Calu3 (cell line): ENCODE results near the gene LIN7A. TPM values are rescaled to one million over a fixed set of nuclear protein-coding genes. Genes with fewer than 3 reads are reported as not detected.
"Not testable (repeated sequence)": the region's sequence is repeated elsewhere in the genome, so short reads cannot be mapped to it uniquely, and the experiment has no call there.

Source experiments
- BruUV-seq: library from RNA; stranded (reverse); fragments of 400-500 nt; replicated peaks from 2 replicates; lab custom pipeline; 2021; lab: Mats Ljungman, UMichigan
- CTCF ChIA-PET: fragments of 300-600 bp; sonication (Branson Sonifier 250); formaldehyde crosslinking; loops from one replicate; lab custom pipeline; 2022; ENCODE audit warnings: antibody characterized with exemption; lab: Charles Lee
- DNase-seq: peaks from one replicate; pipeline ENCODE4 v3.0.0; 2022
- H3K27ac Mint-ChIP-seq: one replicate; pipeline ENCODE4 v1.8.0; 2022; ENCODE audit warnings: mixed read lengths; ENCODE audit not compliant: unreplicated experiment
- H3K27me3 Mint-ChIP-seq: one replicate; pipeline ENCODE4 v1.8.0; 2022; ENCODE audit warnings: mixed read lengths; ENCODE audit not compliant: unreplicated experiment
- H3K36me3 Mint-ChIP-seq: one replicate; pipeline ENCODE4 v1.8.0; 2022; ENCODE audit warnings: mild to moderate bottlenecking, moderate library complexity, mixed read lengths; ENCODE audit not compliant: insufficient read depth, unreplicated experiment
- H3K4me1 Mint-ChIP-seq: one replicate; pipeline ENCODE4 v1.8.0; 2022; ENCODE audit warnings: mild to moderate bottlenecking, low read depth, mixed read lengths; ENCODE audit not compliant: unreplicated experiment
- H3K4me3 Mint-ChIP-seq: one replicate; pipeline ENCODE4 v1.8.0; 2022; ENCODE audit warnings: mild to moderate bottlenecking, low read depth, moderate library complexity, mixed read lengths; ENCODE audit not compliant: unreplicated experiment
- H3K9me3 Mint-ChIP-seq: one replicate; pipeline ENCODE4 v1.8.0; 2022; ENCODE audit warnings: low read depth, mixed read lengths; ENCODE audit not compliant: unreplicated experiment
- intact Hi-C: fragments of 100-400 bp; cut with micrococcal nuclease; formaldehyde crosslinking; loops from one replicate; pipeline ENCODE4 v1.10.0; 2022; ENCODE audit not compliant: unreplicated experiment
- total RNA-seq: library from RNA; stranded (reverse); gene quantifications from 2 replicates; pipeline ENCODE4 v1.2.3, GENCODE V29; 2022
- TF ChIP-seq, protein P1 (sequence below): fragments of 200-600 bp; IDR thresholded peaks from one replicate; pipeline ENCODE4 v1.8.0; 2022; ENCODE audit warnings: antibody characterized with exemption; ENCODE audit not compliant: unreplicated experiment

LIN7A gene
- total RNA-seq, 1 experiment from 2014 or later = 0.73 TPM

GRCh38 chr12:80881106-80881505, 56.6 kb downstream of the LIN7A start:
- H3K9me3 Mint-ChIP-seq = peaks cover 3% of the 10 kb centered on the region
- no TSS peak for BruUV-seq
- no peaks in the 10 kb centered on the region for H3K4me1 Mint-ChIP-seq
- CTCF ChIA-PET = no interaction called here
- no peak for DNase-seq
- H3K36me3 Mint-ChIP-seq = no peaks in the 10 kb centered on the region
- intact Hi-C loops = no loop called here
- H3K27me3 Mint-ChIP-seq = no peaks in the 10 kb centered on the region
- TF ChIP-seq, protein P1, sequence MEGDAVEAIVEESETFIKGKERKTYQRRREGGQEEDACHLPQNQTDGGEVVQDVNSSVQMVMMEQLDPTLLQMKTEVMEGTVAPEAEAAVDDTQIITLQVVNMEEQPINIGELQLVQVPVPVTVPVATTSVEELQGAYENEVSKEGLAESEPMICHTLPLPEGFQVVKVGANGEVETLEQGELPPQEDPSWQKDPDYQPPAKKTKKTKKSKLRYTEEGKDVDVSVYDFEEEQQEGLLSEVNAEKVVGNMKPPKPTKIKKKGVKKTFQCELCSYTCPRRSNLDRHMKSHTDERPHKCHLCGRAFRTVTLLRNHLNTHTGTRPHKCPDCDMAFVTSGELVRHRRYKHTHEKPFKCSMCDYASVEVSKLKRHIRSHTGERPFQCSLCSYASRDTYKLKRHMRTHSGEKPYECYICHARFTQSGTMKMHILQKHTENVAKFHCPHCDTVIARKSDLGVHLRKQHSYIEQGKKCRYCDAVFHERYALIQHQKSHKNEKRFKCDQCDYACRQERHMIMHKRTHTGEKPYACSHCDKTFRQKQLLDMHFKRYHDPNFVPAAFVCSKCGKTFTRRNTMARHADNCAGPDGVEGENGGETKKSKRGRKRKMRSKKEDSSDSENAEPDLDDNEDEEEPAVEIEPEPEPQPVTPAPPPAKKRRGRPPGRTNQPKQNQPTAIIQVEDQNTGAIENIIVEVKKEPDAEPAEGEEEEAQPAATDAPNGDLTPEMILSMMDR = no peak
- H3K4me3 Mint-ChIP-seq = no peak overlapping the region
- H3K27ac Mint-ChIP-seq = no peak overlapping the region

- not testable (repeated sequence) for BruUV-seq, H3K4me3 Mint-ChIP-seq, H3K27ac Mint-ChIP-seq
These were observed 59.3 kb downstream of the LIN7A start for GRCh38 chr12:80878452-80878851.

DNA sequence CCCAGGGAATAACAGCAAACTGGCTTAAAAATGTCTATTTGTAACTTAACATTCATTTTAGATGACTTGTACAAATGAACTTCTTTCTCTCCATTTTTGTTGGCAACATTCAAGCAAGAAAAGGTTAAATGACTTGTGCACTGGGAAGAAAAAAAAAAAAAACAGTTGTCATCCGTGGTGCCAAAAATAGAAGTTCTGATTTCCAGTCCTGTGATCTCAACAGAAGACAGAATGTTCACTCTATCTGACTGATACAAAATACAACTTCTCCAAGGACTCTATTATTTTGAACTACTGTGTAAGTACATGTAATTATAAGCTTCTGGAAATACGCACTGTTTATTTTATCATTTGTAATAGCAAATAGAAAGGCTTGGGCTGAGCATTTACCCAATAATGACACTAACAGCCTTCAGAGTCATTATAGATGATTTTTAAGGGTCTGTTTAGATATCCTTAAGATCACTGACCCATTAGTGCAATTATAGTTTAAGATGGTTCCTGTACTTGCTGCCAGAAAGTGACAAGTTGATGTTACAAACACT, 59.9 kb downstream of the LIN7A start:
- TF ChIP-seq, protein P1 = no peak
- DNase-seq = no peak
- intact Hi-C loops = no loop called here
- CTCF ChIA-PET = interaction anchor here (0.5 kb wide), 1 partner anchor 533 kb away, joined by 3 read pairs; no protein-coding TSS in a partner anchor
- Mint-ChIP-seq H3K36me3 (no peaks in the 10 kb centered on the region), H3K4me3 (no peak overlapping the region), H3K4me1 (no peaks in the 10 kb centered on the region), H3K9me3 (no peaks in the 10 kb centered on the region), H3K27me3 (no peaks in the 10 kb centered on the region), H3K27ac (no peak overlapping the region)
- BruUV-seq = no TSS peak

More at GRCh38 chr12:80878452-80878851, 59.3 kb downstream of the LIN7A start:
- H3K9me3 Mint-ChIP-seq, intact Hi-C loops, H3K27me3 Mint-ChIP-seq, H3K4me1 Mint-ChIP-seq, DNase-seq, H3K36me3 Mint-ChIP-seq: not testable (repeated sequence)
- CTCF ChIA-PET = interaction anchor here (0.5 kb wide), 1 partner anchor 533 kb away, joined by 3 read pairs; no protein-coding TSS in a partner anchor

- H3K27me3 Mint-ChIP-seq = no peaks in the 10 kb centered on the region
- TF ChIP-seq, protein P1 = no peak
- DNase-seq = no peak
- no peak overlapping the region for H3K4me3 Mint-ChIP-seq
- no peaks in the 10 kb centered on the region for H3K9me3 Mint-ChIP-seq
- H3K4me1 Mint-ChIP-seq = no peaks in the 10 kb centered on the region
- H3K27ac Mint-ChIP-seq = no peak overlapping the region
- H3K36me3 Mint-ChIP-seq = no peaks in the 10 kb centered on the region
- intact Hi-C loops = no loop called here
- no TSS peak for BruUV-seq
- CTCF ChIA-PET = interaction anchor here (0.5 to 0.6 kb wide), 2 partner anchors 17 to 43 kb away, joined by 3 to 22 read pairs; no protein-coding TSS in a partner anchor
These were observed 65.7 kb downstream of the LIN7A start for GRCh38 chr12:80872053-80872452.

GRCh38 chr12:80869264-80869663, 68.5 kb downstream of the LIN7A start:
- no peaks in the 10 kb centered on the region for H3K36me3 Mint-ChIP-seq
- BruUV-seq = no TSS peak
- intact Hi-C loops = no loop called here
- no peaks in the 10 kb centered on the region for H3K27me3 Mint-ChIP-seq
- H3K9me3 Mint-ChIP-seq = no peaks in the 10 kb centered on the region
- DNase-seq = no peak
- no peaks in the 10 kb centered on the region for H3K4me1 Mint-ChIP-seq
- no peak overlapping the region for H3K4me3 Mint-ChIP-seq
- TF ChIP-seq, protein P1 = no peak
- CTCF ChIA-PET = no interaction called here
- H3K27ac Mint-ChIP-seq = no peak overlapping the region
